Measurements from ENCODE around the gene GPR78. TPM values are rescaled to one million over a fixed set of nuclear protein-coding genes. Genes with fewer than 3 reads are reported as not detected.
"Not testable (repeated sequence)": the region's sequence is repeated elsewhere in the genome, so short reads cannot be mapped to it uniquely, and the experiment has no call there.

The GPR78 gene
- total RNA-seq, 1 experiment from 2014 or later = 3.4 TPM

DNA sequence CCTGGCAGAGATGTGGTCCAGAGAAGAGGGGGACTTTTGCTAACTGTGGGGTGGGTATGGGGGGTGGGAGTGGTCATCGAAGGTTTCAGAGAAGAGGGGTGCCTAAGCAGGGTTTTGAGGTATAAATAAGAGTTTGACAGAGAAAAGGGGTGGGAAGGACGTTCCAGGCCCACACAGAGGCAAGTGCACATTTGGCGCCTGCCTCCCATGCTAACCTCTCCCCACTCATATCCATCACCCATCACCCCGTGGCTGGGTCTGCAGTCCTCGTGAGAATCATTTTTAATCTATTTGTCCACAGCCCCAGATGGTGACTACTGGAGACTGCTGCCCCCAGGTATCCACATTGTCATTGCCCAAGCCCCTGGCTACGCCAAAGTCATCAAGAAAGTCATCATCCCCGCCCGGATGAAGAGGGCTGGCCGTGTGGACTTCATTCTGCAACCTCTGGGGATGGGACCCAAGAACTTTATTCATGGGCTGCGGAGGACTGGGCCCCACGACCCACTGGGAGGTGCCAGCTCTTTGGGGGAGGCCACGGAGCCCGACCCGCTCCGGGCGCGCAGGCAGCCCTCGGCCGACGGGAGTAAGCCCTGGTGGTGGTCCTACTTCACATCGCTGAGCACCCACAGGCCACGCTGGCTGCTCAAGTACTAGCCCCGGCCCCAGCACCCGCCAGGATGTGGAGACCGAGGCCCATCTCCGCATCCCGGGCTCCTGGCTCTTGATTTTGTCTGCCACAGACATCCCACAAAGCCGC, 38.9 kb downstream of the GPR78 start:
- H4K20me1 ChIP-seq (ENCODE audit: control insufficient read depth, insufficient read depth, insufficient read length) = no peaks in the 10 kb centered on the region
- no peak overlapping the region for H2BK5ac ChIP-seq (ENCODE audit: insufficient read length, low read length)
- H3K27ac ChIP-seq (ENCODE audit: insufficient read length, low read depth, low read length) = no peak overlapping the region
- no peak overlapping the region for H3T11ph ChIP-seq (ENCODE audit: low read length)
- no peak overlapping the region for H2AK5ac ChIP-seq (ENCODE audit: insufficient read length, low read length)
- H2BK15ac ChIP-seq (ENCODE audit: low read depth, low read length) = no peak overlapping the region
- H2BK12ac ChIP-seq (ENCODE audit: insufficient read length, low read depth, low read length) = no peak overlapping the region
- H3K9me3 ChIP-seq (ENCODE audit: control insufficient read depth, low read depth, low read length) = no peaks in the 10 kb centered on the region
- no peaks in the 10 kb centered on the region for H3K79me1 ChIP-seq (ENCODE audit: insufficient read depth, low read depth, low read length, poor library complexity, severe bottlenecking)
- no peak overlapping the region for H2AFZ ChIP-seq (ENCODE audit: low read length)
- H3K9ac ChIP-seq (ENCODE audit: extremely low read depth, insufficient read length, low read length) = no peak overlapping the region
- no peak overlapping the region for H3K23ac ChIP-seq (ENCODE audit: insufficient read length, low read depth, low read length)
- H3K4me2 ChIP-seq (ENCODE audit: insufficient read depth, insufficient read length, low read length) = no peak overlapping the region
- no peak overlapping the region for H4K8ac ChIP-seq (replicated peaks; ENCODE audit: insufficient read length, low read depth, low read length)
- Mint-ChIP-seq H3K27me3 (ENCODE audit: low read depth) (peaks cover 2% of the 10 kb centered on the region; the same call in 1 of the 2 replicates), H3K4me3 (no peak overlapping the region), H3K9me3 (no peaks in the 10 kb centered on the region), H3K4me1 (no peaks in the 10 kb centered on the region), H3K27ac (no peak overlapping the region), H3K36me3 (ENCODE audit: insufficient read depth in 1 of 3, low read depth in 3 of 3) (peaks cover 0 to 46% (median 37%) of the 10 kb centered on the region in 3 experiments; a peak in 5 of 7 replicates)
- TF ChIP-seq, protein P1, sequence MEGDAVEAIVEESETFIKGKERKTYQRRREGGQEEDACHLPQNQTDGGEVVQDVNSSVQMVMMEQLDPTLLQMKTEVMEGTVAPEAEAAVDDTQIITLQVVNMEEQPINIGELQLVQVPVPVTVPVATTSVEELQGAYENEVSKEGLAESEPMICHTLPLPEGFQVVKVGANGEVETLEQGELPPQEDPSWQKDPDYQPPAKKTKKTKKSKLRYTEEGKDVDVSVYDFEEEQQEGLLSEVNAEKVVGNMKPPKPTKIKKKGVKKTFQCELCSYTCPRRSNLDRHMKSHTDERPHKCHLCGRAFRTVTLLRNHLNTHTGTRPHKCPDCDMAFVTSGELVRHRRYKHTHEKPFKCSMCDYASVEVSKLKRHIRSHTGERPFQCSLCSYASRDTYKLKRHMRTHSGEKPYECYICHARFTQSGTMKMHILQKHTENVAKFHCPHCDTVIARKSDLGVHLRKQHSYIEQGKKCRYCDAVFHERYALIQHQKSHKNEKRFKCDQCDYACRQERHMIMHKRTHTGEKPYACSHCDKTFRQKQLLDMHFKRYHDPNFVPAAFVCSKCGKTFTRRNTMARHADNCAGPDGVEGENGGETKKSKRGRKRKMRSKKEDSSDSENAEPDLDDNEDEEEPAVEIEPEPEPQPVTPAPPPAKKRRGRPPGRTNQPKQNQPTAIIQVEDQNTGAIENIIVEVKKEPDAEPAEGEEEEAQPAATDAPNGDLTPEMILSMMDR (conservative IDR thresholded peaks at IDR 0.05) = no peak
- no peak overlapping the region for H4K5ac ChIP-seq (ENCODE audit: insufficient read length, low read depth, low read length)
- H3K18ac ChIP-seq (ENCODE audit: insufficient read length, low read depth, low read length) = no peak overlapping the region
- no peak overlapping the region for H2BK20ac ChIP-seq (ENCODE audit: low read depth, low read length, poor library complexity, severe bottlenecking)
- H3K56ac ChIP-seq (ENCODE audit: insufficient read length, low read depth, low read length) = no peak overlapping the region
- no CpG with 5 or more reads among the region's 28 CpGs for WGBS (ENCODE audit: extremely low coverage, insufficient read length, low lambda C conversion rate)
- no peak overlapping the region for H4K91ac ChIP-seq (ENCODE audit: insufficient read length, low read depth, low read length)
- no peaks in the 10 kb centered on the region for H3K79me2 ChIP-seq (ENCODE audit: insufficient read depth, low read length)
- H3K4me1 ChIP-seq (ENCODE audit: insufficient read depth, low read length) = no peaks in the 10 kb centered on the region
- H3K4ac ChIP-seq (ENCODE audit: low read depth, low read length) = no peak overlapping the region
- H3K14ac ChIP-seq (ENCODE audit: insufficient read depth, low read length) = no peak overlapping the region
- no peaks in the 10 kb centered on the region for H3K27me3 ChIP-seq (ENCODE audit: insufficient read depth, low read length)
- no peak for DNase-seq
- H3K23me2 ChIP-seq (ENCODE audit: insufficient read length, low read depth, low read length, poor library complexity, severe bottlenecking) = no peaks in the 10 kb centered on the region
- no peak overlapping the region for H2BK120ac ChIP-seq (ENCODE audit: low read depth, low read length, poor library complexity, severe bottlenecking)

DNA sequence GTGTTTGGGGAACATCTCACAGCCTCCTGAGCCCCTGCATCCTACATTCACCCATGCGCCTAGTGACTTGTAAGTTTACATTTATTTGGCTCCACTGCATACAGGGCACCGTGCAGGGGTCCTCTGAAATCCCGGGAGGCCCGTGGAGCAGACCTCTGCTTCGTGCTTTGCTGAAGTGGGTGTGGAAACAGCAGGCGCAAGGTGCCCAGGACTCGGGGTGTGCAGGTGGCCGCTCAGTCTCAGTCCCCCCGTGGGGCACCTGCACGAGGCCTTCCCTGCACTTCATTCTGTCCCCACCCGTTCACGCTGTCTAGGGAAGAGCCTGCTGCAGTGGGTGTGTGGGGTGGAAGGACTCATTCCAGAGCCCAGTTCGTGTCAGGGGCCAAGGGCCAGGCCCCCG, 40.9 kb downstream of the GPR78 start:
- H3K14ac ChIP-seq (ENCODE audit: insufficient read depth, low read length); H3K27me3 ChIP-seq (ENCODE audit: insufficient read depth, low read length); H3K4ac ChIP-seq (ENCODE audit: low read depth, low read length): not testable (repeated sequence)

More for the DNA sequence above, 40.9 kb downstream of the GPR78 start:
- not testable (repeated sequence) for H2AFZ ChIP-seq (ENCODE audit: low read length); H4K91ac ChIP-seq (ENCODE audit: insufficient read length, low read depth, low read length); H2BK5ac ChIP-seq (ENCODE audit: insufficient read length, low read length); H3K23ac ChIP-seq (ENCODE audit: insufficient read length, low read depth, low read length); DNase-seq; H3K56ac ChIP-seq (ENCODE audit: insufficient read length, low read depth, low read length); H3K9me3 Mint-ChIP-seq; H3K79me1 ChIP-seq (ENCODE audit: insufficient read depth, low read depth, low read length, poor library complexity, severe bottlenecking); H3K23me2 ChIP-seq (ENCODE audit: insufficient read length, low read depth, low read length, poor library complexity, severe bottlenecking); H3K18ac ChIP-seq (ENCODE audit: insufficient read length, low read depth, low read length); H2BK120ac ChIP-seq (ENCODE audit: low read depth, low read length, poor library complexity, severe bottlenecking); H3K27ac ChIP-seq (ENCODE audit: insufficient read length, low read depth, low read length); H2AK5ac ChIP-seq (ENCODE audit: insufficient read length, low read length); H2BK15ac ChIP-seq (ENCODE audit: low read depth, low read length); H3K9ac ChIP-seq (ENCODE audit: extremely low read depth, insufficient read length, low read length); H3K27me3 Mint-ChIP-seq (ENCODE audit: low read depth); H3K4me3 Mint-ChIP-seq; H3K4me1 Mint-ChIP-seq; H4K20me1 ChIP-seq (ENCODE audit: control insufficient read depth, insufficient read depth, insufficient read length); H2BK12ac ChIP-seq (ENCODE audit: insufficient read length, low read depth, low read length); H3K79me2 ChIP-seq (ENCODE audit: insufficient read depth, low read length); H3T11ph ChIP-seq (ENCODE audit: low read length); H4K5ac ChIP-seq (ENCODE audit: insufficient read length, low read depth, low read length); H3K4me1 ChIP-seq (ENCODE audit: insufficient read depth, low read length); H3K4me2 ChIP-seq (ENCODE audit: insufficient read depth, insufficient read length, low read length); H4K8ac ChIP-seq (replicated peaks; ENCODE audit: insufficient read length, low read depth, low read length); H2BK20ac ChIP-seq (ENCODE audit: low read depth, low read length, poor library complexity, severe bottlenecking); H3K27ac Mint-ChIP-seq; H3K9me3 ChIP-seq (ENCODE audit: control insufficient read depth, low read depth, low read length)
- WGBS (ENCODE audit: extremely low coverage, insufficient read length, low lambda C conversion rate) = no CpG with 5 or more reads among the region's 14 CpGs
- H3K36me3 Mint-ChIP-seq (ENCODE audit: insufficient read depth in 1 of 3, low read depth in 3 of 3) = peaks cover 0 to 26% (median 17%) of the 10 kb centered on the region in 3 experiments; a peak in 5 of 7 replicates
